NCI-H2196 (cell line): ENCODE data around the gene TAS2R31.

Source experiments
- DNase-seq: peaks from one replicate; lab custom pipeline; 2025; ENCODE audit not compliant: unreplicated experiment; lab: John Stamatoyannopoulos, UW

The TAS2R31 gene

DNA sequence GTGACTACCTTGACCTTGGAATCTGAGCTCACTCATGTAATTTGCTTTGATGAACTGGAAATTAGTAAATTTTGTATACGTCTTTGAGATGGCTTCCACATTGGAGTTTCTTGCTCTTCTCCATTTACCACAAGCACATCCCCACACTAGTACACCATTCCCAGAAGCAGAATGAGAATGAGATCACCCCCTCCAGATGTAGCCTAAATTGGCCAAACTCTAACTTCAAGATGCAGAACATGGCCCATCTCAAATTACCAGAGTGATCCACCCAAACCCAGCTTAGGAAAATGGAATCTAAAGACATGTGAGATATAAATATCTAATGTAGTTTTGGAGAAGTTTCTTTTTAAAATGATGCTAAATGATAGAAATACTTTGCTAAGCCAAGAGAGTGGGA lies 23.6 kb downstream of the TAS2R31 start:
- DNase-seq, result no peak

DNA sequence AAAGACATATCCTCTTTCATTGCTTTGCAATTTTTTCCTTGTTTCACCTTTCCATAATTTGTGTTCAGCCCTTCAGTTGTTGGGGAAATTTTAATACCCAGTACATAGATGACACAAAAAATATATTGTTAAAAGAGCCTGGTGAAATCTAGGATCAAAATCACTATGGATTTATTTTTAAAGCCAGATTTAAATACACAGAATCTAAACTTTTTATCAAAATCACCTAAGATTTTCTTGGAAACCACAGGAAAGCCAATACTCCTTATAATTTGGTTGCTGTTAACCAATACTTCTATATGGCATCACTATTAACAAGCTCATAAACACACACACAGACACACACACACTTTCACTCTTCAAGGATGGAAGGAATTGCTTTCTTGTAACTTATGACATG lies 33.0 kb downstream of the TAS2R31 start, which contains the start of gene TAS2R20:
TSS of gene TAS2R20 (minus strand) at position 101 of the 400 bp plus-strand sequence. CDS start 429 bp downstream, outside the sequence.
- DNase-seq, result no peak

DNA sequence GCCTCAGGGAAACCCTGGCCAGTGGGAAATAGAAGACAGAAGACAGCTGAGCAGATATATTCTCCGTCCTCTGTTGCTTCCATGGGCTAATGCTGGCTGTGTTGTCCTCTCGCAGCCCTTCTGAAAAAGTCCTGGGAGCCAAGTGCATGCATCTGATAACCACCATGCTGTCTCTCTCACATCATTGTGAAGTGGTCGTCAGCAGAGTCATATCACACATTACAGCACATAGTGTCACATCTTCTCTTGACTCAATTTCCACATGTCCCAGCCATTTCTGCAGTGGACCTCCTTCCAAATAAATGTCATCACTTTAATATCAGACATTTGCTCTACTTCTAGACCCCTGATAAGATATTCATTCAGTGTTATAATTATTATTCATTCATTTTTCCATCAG lies 36.9 kb downstream of the TAS2R31 start:
- no peak for DNase-seq

DNA sequence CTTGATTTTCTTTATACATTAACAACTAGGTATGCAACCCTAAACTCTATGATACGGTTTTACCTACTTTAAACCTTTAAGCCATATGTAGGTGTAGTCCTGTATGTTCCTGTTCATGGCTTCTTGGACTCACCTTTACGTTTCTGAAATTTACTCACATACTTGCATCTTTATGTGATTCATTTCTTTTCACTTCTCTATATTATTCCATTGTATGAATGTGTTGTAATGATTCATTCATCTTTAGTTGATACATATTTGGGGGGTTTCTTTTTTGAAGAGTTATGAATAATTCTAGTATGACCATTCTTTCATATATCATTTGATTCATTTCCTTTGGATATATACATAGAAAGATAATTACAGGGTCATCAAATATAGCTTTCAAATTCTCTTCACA lies 42.1 kb downstream of the TAS2R31 start:
- DNase-seq, result no peak

DNA sequence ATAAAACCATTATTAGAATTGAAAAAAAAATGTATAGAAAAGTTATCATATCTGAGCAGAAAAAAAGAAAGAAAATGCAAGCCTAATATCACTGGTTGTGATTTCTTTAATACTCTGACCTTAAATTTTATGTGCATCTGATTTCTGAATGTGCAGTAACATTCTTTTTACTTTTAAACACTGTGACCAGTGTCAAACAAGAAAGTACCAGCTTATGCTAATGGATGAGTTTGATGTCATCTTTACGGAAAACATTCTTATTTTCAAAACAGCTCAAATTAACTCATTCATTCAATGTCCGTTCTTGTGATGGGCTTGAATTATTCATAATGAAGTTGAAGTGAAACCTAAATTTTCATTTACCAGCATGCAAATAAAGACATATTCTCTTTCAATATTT lies 44.4 kb downstream of the TAS2R31 start, which contains the start of gene TAS2R50:
TSS of gene TAS2R50 (minus strand) at position 101 of the 400 bp plus-strand sequence. CDS start at position 49, 52 bp downstream.
- DNase-seq, result no peak

DNA sequence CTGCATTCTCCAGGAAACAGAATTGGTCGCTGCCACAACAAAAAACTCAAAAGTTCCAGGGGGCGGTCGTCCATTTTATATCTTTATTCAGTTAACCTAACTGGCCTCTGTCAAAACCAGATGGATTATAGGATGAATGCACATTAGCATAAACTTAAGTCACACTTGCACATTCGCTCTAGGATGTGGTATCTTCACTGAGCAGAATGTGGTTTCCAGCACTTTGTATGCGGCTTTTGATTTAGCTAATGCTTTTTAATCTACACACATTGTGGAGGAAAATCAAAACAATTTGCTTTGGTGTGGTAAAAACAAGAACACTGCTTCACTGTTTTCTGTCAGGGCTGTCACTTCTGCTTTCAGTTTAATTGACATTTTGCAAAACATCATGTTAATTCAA lies 49.0 kb downstream of the TAS2R31 start:
- DNase-seq, result no peak
